Keratinocyte (primary cell): Measurements from ENCODE around the gene TMEM125. TPM values are rescaled to one million over a fixed set of nuclear protein-coding genes. Genes with fewer than 3 reads are reported as not detected.
A peak's percentile ranks its signal among the peaks of the same experiment; 100 is the strongest.

Experiments
- DNase-seq: peaks from one replicate; pipeline ENCODE4 v3.0.0-alpha.2; 2011; ENCODE audit warnings: low read depth, missing footprints, low spot score
- FAIRE-seq: peaks from 2 replicates; lab custom pipeline; 2011; peaks lifted over from hg19 to GRCh38; lab: Jason Lieb, UNC
- H2AFZ ChIP-seq: 2 replicates; pipeline ENCODE4 v1.6.0; 2012; ENCODE audit warnings: low read length, control low read depth, inconsistent platforms; ENCODE audit not compliant: control insufficient read depth
- H3K27ac ChIP-seq: 2 replicates; pipeline ENCODE4 v1.5.1; 2011; ENCODE audit warnings: low read length; ENCODE audit not compliant: control insufficient read depth, insufficient read depth
- H3K27me3 ChIP-seq: 3 replicates; pipeline ENCODE4 v1.6.0; 2011; ENCODE audit warnings: low read length; ENCODE audit not compliant: control insufficient read depth, insufficient read depth; ENCODE audit errors: extremely low read depth
- H3K36me3 ChIP-seq, 2 experiments: 2 replicates in 1 of 2; 3 replicates in 1 of 2; pipeline ENCODE4 v1.5.1; 2011; ENCODE audit warnings: low read length in 2 of 2, mild to moderate bottlenecking in 1 of 2; ENCODE audit not compliant: control insufficient read depth in 2 of 2, insufficient read depth in 2 of 2; ENCODE audit errors: extremely low read depth in 1 of 2
- H3K4me1 ChIP-seq: 3 replicates; pipeline ENCODE4 v1.5.1; 2011; ENCODE audit warnings: low read length; ENCODE audit not compliant: control insufficient read depth, insufficient read depth; ENCODE audit errors: extremely low read depth
- H3K4me2 ChIP-seq: 3 replicates; pipeline ENCODE4 v1.6.0; 2011; ENCODE audit warnings: low read depth, low read length; ENCODE audit not compliant: control insufficient read depth, insufficient read depth; ENCODE audit errors: extremely low read depth
- H3K4me3 ChIP-seq, 3 experiments: fragments of 200-600 bp in 1 of 3; sonication (generic) in 1 of 3; 2 replicates in 2 of 3; 3 replicates in 1 of 3; pipeline ENCODE4 v1.5.1; 2011 to 2016; ENCODE audit warnings: low read length in 3 of 3, mild to moderate bottlenecking in 3 of 3, control low read depth in 2 of 3, inconsistent platforms in 1 of 3, low read depth in 1 of 3, mixed read lengths in 1 of 3, mixed run types in 1 of 3, moderate library complexity in 1 of 3; ENCODE audit not compliant: control insufficient read depth in 2 of 3, insufficient read depth in 2 of 3; ENCODE audit errors: extremely low read depth in 1 of 3
- H3K79me2 ChIP-seq: 2 replicates; pipeline ENCODE4 v1.6.0; 2012; ENCODE audit warnings: low read length; ENCODE audit not compliant: control insufficient read depth, insufficient read depth
- H3K9ac ChIP-seq: 3 replicates; pipeline ENCODE4 v1.6.0; 2011; ENCODE audit warnings: low read length; ENCODE audit not compliant: control insufficient read depth, insufficient read depth; ENCODE audit errors: extremely low read depth
- H3K9me1 ChIP-seq: 3 replicates; pipeline ENCODE4 v1.6.0; 2011; ENCODE audit warnings: low read length; ENCODE audit not compliant: control insufficient read depth, insufficient read depth; ENCODE audit errors: extremely low read depth
- H3K9me3 ChIP-seq: 2 replicates; pipeline ENCODE4 v1.5.1; 2012; ENCODE audit warnings: low read depth, low read length; ENCODE audit not compliant: control insufficient read depth
- H4K20me1 ChIP-seq: 3 replicates; pipeline ENCODE4 v1.6.0; 2011; ENCODE audit warnings: low read length; ENCODE audit not compliant: control insufficient read depth, insufficient read depth; ENCODE audit errors: extremely low read depth
- EZH2 ChIP-seq: IDR thresholded peaks from one replicate; pipeline ENCODE4 v1.6.1; 2012; ENCODE audit warnings: inconsistent platforms, mild to moderate bottlenecking, low read length, moderate library complexity
- dilution Hi-C: fragments of 300-500 bp; cut with MboI; formaldehyde crosslinking; loops from one replicate; pipeline ENCODE4 v1.7.0; 2020; ENCODE audit warnings: low sequenced_read_pairs; ENCODE audit not compliant: extremely low pct_ligation_motif_present
- polyA plus RNA-seq, 5 experiments: library from polyadenylated mRNA; depleted of rRNA in 3 of 5; stranded (reverse) in 3 of 5; stranded (forward) in 1 of 5; unstranded in 1 of 5; fragments of >200 nt; gene quantifications; 1 replicate in 1 of 5; 2 replicates in 3 of 5; 3 replicates in 1 of 5; pipeline versions ENCODE4 v1.2.1 to v1.2.3, GENCODE V29; 2011 to 2012; ENCODE audit warnings: missing spikeins in 2 of 5, low read depth in 1 of 5, low replicate concordance in 1 of 5
- TF ChIP-seq, protein P1 (sequence below), 3 experiments: IDR thresholded peaks in 1 of 3; conservative IDR thresholded peaks in 1 of 3; optimal IDR thresholded peaks in 1 of 3; 2 replicates in 2 of 3; 3 replicates in 1 of 3; pipeline versions ENCODE3 to v1.5.1; 2011; ENCODE audit warnings: low read length in 3 of 3, mild to moderate bottlenecking in 3 of 3, moderate library complexity in 2 of 3, control low read depth in 1 of 3, inconsistent platforms in 1 of 3; ENCODE audit not compliant: insufficient read depth in 2 of 3; ENCODE audit errors: extremely low read depth in 1 of 3

Gene TMEM125
- polyA plus RNA-seq, 1 donor (not counting 4 experiments of a cell fraction or from before 2014, with no cell fraction given), result 0.92 TPM

GRCh38 chr1:43282220-43283195 lies 12.7 kb downstream of the TMEM125 start:
- Histone ChIP-seq H3K4me3 (no peak overlapping the region), H3K9ac (no peak overlapping the region), H3K27me3 (no peaks in the 10 kb centered on the region), H4K20me1 (no peaks in the 10 kb centered on the region), H3K4me2 (no peak overlapping the region), H3K27ac (no peak overlapping the region), H3K4me1 (peaks cover 11% of the 10 kb centered on the region), H3K9me1 (no peaks in the 10 kb centered on the region), H3K79me2 (no peaks in the 10 kb centered on the region), H3K36me3 (no peaks in the 10 kb centered on the region), H2AFZ (no peak overlapping the region), H3K9me3 (no peaks in the 10 kb centered on the region)
- TF ChIP-seq EZH2, result no peak
- TF ChIP-seq, protein P1, sequence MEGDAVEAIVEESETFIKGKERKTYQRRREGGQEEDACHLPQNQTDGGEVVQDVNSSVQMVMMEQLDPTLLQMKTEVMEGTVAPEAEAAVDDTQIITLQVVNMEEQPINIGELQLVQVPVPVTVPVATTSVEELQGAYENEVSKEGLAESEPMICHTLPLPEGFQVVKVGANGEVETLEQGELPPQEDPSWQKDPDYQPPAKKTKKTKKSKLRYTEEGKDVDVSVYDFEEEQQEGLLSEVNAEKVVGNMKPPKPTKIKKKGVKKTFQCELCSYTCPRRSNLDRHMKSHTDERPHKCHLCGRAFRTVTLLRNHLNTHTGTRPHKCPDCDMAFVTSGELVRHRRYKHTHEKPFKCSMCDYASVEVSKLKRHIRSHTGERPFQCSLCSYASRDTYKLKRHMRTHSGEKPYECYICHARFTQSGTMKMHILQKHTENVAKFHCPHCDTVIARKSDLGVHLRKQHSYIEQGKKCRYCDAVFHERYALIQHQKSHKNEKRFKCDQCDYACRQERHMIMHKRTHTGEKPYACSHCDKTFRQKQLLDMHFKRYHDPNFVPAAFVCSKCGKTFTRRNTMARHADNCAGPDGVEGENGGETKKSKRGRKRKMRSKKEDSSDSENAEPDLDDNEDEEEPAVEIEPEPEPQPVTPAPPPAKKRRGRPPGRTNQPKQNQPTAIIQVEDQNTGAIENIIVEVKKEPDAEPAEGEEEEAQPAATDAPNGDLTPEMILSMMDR (optimal IDR thresholded peaks at IDR 0.05 in 1 of 3, IDR thresholded peaks at IDR 0.05 in 1 of 3, conservative IDR thresholded peaks at IDR 0.05 in 1 of 3; ENCODE audit: extremely low read depth in 1 of 3, insufficient read depth in 2 of 3, low read length in 3 of 3), result no peak
- dilution Hi-C loops, result no loop called here
- DNase-seq (no peak), FAIRE-seq (no peak)

DNA sequence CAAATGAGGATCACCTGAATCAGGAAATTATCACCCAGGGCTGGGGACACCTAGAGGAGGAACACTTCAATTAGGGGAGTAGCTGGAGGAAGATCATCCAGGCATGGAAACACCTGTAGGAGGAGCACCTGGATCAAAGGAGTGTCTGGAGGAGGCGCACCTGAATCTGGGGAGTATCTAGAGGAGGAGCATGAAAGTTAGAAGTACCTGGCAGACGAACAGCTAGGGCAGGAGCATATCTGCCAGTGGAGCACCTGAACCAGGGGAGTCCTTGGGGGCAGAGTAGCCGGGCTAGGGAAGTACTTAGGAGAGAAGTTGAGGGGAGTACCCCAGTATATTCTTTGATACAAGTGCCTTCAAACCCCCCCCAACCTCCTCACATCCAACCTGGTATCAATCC lies 14.3 kb downstream of the TMEM125 start:
- Histone ChIP-seq H3K36me3 (no peaks in the 10 kb centered on the region), H3K27me3 (no peaks in the 10 kb centered on the region), H3K9me3 (no peaks in the 10 kb centered on the region), H3K9me1 (no peaks in the 10 kb centered on the region), H4K20me1 (no peaks in the 10 kb centered on the region), H3K4me2 (no peak overlapping the region), H3K4me1 (peaks cover 11% of the 10 kb centered on the region), H3K9ac (no peak overlapping the region), H3K4me3 (no peak overlapping the region), H3K79me2 (no peaks in the 10 kb centered on the region), H3K27ac (no peak overlapping the region), H2AFZ (no peak overlapping the region)
- no peak for FAIRE-seq
- DNase-seq, result no peak
- dilution Hi-C loops, result no loop called here
- no peak for TF ChIP-seq EZH2
- TF ChIP-seq, protein P1 (optimal IDR thresholded peaks at IDR 0.05 in 1 of 3, IDR thresholded peaks at IDR 0.05 in 1 of 3, conservative IDR thresholded peaks at IDR 0.05 in 1 of 3; ENCODE audit: extremely low read depth in 1 of 3, insufficient read depth in 2 of 3, low read length in 3 of 3), result peak in 1 of 3 experiments; percentile 12
